GM21723 (cell line): ENCODE results near the gene SFR1.
"Not testable (repeated sequence)": the region's sequence is repeated elsewhere in the genome, so short reads cannot be mapped to it uniquely, and the experiment has no call there.

ENCODE experiments used
- ATAC-seq: cut with Tn5 transposase; IDR thresholded peaks from one replicate; pipeline ENCODE4 v1.9.1; 2021; ENCODE audit warnings: mild to moderate bottlenecking, moderate library complexity; ENCODE audit not compliant: unreplicated experiment

SFR1 gene

DNA sequence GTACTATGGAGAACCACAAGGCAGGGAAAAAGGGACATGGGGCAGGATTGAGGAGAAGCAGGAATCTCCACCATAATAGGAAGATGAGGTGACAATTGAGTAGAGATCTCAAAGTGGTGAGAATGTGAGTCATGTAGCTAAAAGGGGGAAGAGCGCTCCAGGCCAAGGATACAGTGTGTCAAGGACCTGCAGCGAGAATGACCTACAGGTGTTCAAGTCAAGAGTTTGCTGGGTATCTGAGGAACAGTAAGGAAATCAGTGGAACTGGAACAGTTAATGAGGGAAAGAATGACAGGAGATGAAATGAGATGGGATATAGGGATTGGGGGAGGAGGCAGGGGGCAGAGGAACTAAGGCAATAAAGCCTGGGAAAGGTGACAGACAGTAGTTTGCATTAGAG is 33.6 kb downstream of the SFR1 start:
- ATAC-seq: no peak

DNA sequence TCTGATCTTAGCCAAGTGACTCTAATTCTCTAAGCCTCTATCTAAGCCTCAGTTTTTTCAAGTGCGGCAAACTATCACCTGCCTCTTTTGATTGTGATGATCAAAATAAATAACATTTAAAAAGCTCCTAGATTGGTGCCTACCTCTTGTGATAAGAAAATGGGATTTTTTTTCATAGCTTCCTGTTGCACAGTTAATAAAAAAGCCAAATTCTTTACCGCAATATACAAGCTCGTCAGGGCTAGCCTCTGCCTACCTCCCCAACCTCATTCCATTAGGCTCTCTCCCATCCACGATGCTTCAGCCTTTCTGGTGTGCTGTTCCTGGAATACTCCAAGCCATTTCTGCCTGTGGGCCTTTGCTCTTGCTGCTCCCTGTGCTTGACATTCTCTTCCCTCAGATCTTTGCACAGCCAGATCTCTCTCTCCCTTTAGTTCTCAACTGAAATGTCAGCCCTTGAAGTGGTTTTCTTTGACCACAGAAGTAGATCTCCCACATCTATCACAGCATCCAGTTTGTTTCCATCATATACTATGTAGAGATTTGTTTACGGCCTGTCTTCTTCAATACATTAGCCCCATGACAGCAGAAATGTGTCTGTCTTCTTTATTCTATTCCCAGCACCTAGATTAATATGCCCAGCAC is 48.8 kb downstream of the SFR1 start:
- ATAC-seq: no peak

DNA sequence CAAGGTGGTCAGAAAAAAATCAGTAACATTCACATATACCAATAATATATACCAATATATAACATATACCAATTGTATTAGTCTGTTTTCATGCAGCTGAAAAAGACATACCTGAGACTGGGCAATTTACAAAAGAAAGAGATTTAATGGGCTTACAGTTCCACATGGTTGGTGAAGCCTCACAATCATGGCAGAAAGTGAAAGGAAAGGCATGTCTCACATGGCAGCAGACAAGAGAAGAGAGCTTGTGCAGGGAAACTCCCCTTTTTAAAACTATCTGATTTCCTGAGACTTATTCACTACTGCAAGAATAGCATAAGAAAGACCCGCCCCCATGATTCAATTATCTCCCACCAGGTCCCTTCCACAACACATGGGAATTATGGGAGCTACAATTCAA is 52.2 kb downstream of the SFR1 start:
- ATAC-seq: not testable (repeated sequence)
